ENCODE results near the gene PIEZO2. TPM values are rescaled to one million over a fixed set of nuclear protein-coding genes. Genes with fewer than 3 reads are reported as not detected.

The PIEZO2 gene
- total RNA-seq, 2 experiments from 2014 or later: not detected

DNA sequence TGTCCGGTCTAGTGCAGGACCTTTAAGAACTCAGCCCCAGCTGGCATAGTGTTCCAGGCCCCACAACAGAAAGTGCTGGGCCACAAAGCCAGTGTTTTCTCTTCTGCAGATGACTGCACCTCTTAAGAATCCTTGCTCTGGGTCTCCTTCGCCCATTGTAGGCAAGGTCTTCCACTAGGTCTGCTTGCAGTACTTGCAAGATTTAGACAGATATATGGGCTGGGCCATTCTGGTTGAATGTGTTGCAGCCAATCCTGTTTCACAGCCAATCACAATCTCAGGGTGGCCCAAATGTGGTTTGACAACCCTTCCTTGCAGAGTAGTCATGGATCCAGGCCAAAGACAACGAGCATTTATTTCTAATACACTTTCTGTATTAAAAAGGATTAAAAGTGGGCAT lies 13.1 kb upstream of the PIEZO2 start:
- DNase-seq (no peak), ATAC-seq (ENCODE audit: low read depth) (no peak)
- POLR2A ChIA-PET: no interaction called here
- no peak overlapping the region for H3K4me3 Mint-ChIP-seq
- no peaks in the 10 kb centered on the region for H3K36me3 Mint-ChIP-seq
- no peaks in the 10 kb centered on the region for H3K9me3 Mint-ChIP-seq
- no peak overlapping the region for H3K27ac Mint-ChIP-seq
- no peaks in the 10 kb centered on the region for H3K4me1 Mint-ChIP-seq
- H3K27me3 Mint-ChIP-seq: peaks cover 5% of the 10 kb centered on the region

DNA sequence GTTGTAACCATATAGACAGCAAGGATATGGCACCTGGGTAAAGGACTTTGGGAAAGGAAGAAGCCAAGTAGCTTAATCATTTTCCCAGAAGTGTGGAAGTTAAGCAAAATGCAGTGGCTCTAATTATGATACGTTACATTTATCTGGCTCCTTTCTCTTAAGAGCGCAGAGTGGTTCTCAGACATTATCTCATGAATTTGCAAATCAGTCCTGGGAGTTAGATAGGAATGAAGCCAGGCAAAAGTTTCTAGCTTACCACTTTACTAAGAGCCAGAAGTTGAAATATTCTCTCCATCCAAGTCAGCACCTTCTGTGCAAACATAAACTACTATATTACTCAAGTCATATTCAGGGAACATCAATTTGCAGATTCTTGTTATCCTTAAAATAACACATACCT lies 10.9 kb upstream of the PIEZO2 start:
- Mint-ChIP-seq H3K27me3 (peaks cover 5% of the 10 kb centered on the region), H3K27ac (no peak overlapping the region)

DNA sequence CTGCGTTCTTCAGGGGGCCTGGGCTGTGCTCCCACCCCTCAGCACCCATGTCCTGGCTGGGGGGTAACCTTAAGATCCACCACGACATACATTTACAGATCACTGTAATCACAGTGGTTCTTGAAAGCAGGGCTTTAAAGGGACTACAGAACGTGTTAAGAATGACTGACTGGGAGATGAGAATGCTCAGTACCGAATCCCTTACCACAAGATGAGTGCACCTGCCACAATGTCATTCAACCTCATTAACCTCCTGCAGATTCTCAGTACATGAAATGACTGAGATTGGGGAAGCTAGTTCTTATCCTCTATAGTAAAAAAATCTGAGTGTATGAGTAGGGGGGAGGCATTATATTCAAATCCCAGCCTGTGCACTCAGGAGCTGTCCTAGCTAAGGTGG lies 10.5 kb upstream of the PIEZO2 start:
- POLR2A ChIA-PET: no interaction called here
- no peak overlapping the region for H3K4me3 Mint-ChIP-seq
- ATAC-seq (ENCODE audit: low read depth) (no peak), DNase-seq (no peak)
- no peak overlapping the region for H3K27ac Mint-ChIP-seq
- no peaks in the 10 kb centered on the region for H3K4me1 Mint-ChIP-seq
- H3K9me3 Mint-ChIP-seq: no peaks in the 10 kb centered on the region
- peaks cover 5% of the 10 kb centered on the region for H3K27me3 Mint-ChIP-seq
- no peaks in the 10 kb centered on the region for H3K36me3 Mint-ChIP-seq

More for the DNA sequence above, 10.9 kb upstream of the PIEZO2 start:
- no peak for DNase-seq
- no peaks in the 10 kb centered on the region for H3K4me1 Mint-ChIP-seq
- no peaks in the 10 kb centered on the region for H3K36me3 Mint-ChIP-seq
- no peak overlapping the region for H3K4me3 Mint-ChIP-seq
- no peaks in the 10 kb centered on the region for H3K9me3 Mint-ChIP-seq
- no peak for ATAC-seq (ENCODE audit: low read depth)
- POLR2A ChIA-PET: no interaction called here

DNA sequence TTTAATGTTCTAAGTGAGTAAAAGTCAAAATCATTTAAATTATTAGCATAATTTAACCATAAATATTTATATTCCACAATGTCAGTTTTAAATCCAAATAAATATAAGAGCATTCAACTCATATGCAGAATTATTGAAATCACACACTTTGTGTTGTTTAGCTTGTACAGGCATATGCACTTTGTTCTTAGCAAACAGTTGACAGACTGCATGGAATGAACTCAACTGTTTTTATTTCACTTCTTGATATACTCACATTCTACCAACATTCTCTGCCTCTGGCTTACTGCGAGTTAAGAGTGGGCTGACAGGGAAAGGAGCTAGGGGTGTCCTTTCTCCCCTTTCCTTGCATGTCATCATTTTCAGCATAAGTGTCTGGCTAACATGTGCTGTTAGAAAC lies 7.6 kb upstream of the PIEZO2 start:
- POLR2A ChIA-PET: no interaction called here

DNA sequence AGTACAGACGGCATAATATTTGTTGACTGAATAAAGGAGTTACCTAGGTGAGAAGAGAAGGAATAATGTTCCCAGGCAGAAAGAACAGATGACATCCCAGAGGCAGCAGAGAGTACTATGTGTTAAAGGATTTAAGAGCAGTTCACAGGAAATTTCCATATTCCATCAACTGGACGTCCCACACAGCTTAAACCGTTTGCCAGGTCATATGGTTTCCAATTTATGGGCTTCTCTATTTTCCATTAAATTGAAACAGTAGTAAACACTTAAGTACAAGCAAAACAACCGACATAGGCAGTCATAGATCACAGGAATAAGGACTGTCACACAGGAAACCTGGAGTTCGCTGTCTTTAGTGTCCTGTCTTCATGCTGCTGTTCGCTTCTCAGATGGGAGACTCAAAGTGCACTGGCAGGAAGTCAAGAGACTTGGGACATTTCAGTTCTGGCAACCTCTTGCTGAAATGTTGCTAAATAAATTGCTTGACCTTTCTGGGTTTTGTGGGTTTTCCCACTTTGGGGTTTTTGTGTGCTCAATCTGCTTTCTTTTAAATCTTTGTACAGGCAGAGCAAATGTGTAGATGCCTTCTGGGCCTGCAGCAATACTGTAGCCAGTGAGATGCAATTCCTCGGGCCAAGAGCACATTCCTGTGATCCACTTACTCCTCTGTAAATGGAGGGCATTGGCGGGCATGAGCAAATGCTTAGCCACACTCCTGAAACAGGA lies 5.8 kb upstream of the PIEZO2 start:
- DNase-seq: no peak
- POLR2A ChIA-PET: no interaction called here

More for the DNA sequence above, 7.6 kb upstream of the PIEZO2 start:
- no peaks in the 10 kb centered on the region for H3K4me1 Mint-ChIP-seq
- DNase-seq (no peak), ATAC-seq (ENCODE audit: low read depth) (no peak)
- H3K36me3 Mint-ChIP-seq: no peaks in the 10 kb centered on the region
- no peak overlapping the region for H3K4me3 Mint-ChIP-seq
- peaks cover under 1% of the 10 kb centered on the region for H3K27me3 Mint-ChIP-seq
- H3K27ac Mint-ChIP-seq: no peak overlapping the region
- H3K9me3 Mint-ChIP-seq: no peaks in the 10 kb centered on the region

DNA sequence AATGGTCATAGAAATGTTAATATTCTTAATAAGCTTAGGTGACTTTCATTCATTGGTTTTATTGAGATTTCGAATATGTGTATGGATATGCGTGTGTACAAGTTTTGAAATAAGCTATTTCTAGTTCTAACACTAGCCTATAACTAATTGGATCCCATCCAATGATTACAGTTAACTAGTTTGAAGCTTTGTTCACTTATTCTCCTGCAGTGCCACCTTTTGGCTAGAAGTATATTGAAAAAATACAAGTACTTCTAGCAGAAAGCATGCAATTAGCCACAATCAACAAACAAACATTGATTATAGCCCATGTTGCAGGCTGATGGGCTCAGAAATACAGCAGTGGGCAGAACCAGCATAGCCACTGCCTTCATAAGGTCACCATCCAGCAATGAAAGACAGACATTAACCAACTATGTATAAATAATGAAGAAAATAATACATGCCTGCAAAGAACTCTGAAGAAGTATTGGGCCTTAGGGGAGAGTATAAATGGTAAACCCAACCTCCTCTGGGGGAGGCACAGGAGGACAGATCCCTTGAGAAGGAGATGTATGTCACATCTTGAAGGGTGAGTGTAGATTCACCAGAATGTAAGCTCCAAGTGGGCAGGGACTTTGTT lies 5.1 kb upstream of the PIEZO2 start:
- POLR2A ChIA-PET: no interaction called here
- H3K36me3 Mint-ChIP-seq: no peaks in the 10 kb centered on the region

More for the DNA sequence above, 5.8 kb upstream of the PIEZO2 start:
- Mint-ChIP-seq H3K4me3 (no peak overlapping the region), H3K27me3 (peaks cover 18% of the 10 kb centered on the region), H3K36me3 (no peaks in the 10 kb centered on the region), H3K9me3 (no peaks in the 10 kb centered on the region), H3K27ac (no peak overlapping the region), H3K4me1 (no peaks in the 10 kb centered on the region)
- ATAC-seq (ENCODE audit: low read depth): no peak

DNA sequence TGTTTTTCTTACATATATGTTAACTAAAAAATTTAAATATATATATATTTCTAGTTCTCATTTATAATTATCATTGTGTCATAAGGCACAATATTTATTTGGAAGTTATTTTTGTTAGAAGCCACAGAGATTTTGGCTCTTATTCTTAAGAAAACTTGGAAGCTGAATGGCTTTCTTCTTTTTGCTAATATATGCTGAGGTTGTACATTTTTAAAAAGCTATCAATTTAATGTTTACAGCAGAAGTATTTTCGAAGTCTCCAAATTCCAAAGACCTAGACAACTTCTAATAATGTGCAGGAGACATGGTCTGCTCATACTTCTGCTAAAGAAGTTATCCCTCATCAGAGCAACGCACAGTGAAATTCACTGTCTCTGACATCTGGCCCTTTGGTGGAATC lies 3.7 kb upstream of the PIEZO2 start:
- H3K9me3 Mint-ChIP-seq: no peaks in the 10 kb centered on the region
- no peak for DNase-seq
- no peaks in the 10 kb centered on the region for H3K36me3 Mint-ChIP-seq
- POLR2A ChIA-PET: no interaction called here
- H3K4me1 Mint-ChIP-seq: peaks cover under 1% of the 10 kb centered on the region
- H3K27ac Mint-ChIP-seq: no peak overlapping the region
- peaks cover 26% of the 10 kb centered on the region for H3K27me3 Mint-ChIP-seq
- no peak overlapping the region for H3K4me3 Mint-ChIP-seq
- ATAC-seq (ENCODE audit: low read depth): no peak

More for the DNA sequence above, 5.1 kb upstream of the PIEZO2 start:
- Mint-ChIP-seq H3K9me3 (no peaks in the 10 kb centered on the region), H3K27ac (no peak overlapping the region), H3K4me3 (no peak overlapping the region), H3K27me3 (peaks cover 24% of the 10 kb centered on the region), H3K4me1 (no peaks in the 10 kb centered on the region)
- DNase-seq: no peak
- no peak for ATAC-seq (ENCODE audit: low read depth)

DNA sequence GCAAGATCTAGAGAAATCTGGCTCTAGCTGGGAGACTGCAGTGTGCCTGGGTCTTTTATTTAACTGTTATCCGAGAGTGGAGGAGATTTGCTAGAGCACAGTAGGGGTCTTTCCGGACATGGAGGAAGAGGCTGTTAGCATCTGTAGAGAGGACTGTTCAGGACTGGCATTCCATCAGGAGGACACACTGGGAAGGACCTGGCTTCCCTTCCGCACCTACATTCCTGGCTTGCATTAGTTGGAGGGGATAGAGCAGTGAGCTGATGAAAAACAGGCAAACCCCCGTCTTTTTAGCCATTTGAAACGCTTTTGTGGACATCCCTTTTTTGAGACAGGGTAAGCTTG lies 874 bp upstream of the PIEZO2 start:
- Mint-ChIP-seq H3K4me1 (peaks cover 4% of the 10 kb centered on the region), H3K27me3 (peaks cover 41% of the 10 kb centered on the region)

DNA sequence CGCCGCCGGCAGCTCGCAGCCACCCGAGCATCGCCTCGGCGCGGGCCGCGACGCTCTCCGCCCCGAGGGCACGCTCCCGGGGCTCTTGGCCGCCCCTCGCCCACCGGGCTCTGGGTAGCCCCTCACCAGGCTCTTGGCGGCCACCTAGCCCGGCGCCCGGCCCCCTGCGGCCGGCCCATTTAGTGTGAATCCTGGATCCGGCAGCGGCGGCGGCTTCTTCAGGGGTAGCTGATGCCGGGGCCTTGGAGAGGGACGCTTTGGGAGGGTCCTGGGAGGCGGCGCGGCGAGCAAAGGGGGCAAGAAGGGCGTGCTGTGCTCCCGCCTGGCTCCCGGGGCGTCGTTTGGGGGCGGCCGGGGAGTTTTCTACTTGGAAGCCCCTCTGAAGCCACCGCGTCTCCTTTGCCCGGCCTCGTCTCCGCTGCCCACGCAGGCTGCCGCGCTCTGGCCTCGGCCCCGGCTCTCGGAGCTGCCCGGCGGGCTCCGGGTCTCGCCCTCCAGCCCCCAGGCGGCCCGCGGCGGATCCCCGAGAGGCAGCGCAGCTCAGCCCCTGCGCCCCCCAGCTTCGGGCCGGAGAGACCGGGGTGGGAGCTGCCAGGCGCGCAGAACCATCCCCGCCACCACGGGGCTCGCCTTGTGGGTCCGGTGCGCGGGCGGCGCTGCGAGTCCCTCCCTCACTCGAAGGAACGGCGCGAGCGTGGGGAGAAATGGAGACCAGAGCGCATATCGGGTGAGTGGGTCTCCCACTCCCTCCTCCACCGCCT lies 509 bp downstream of the PIEZO2 start:
- no peak overlapping the region for H3K27ac Mint-ChIP-seq
- no peak for ATAC-seq (ENCODE audit: low read depth)
- H3K4me3 Mint-ChIP-seq: no peak overlapping the region
- DNase-seq: no peak
- peaks cover 41% of the 10 kb centered on the region for H3K27me3 Mint-ChIP-seq
- H3K36me3 Mint-ChIP-seq: no peaks in the 10 kb centered on the region
- POLR2A ChIA-PET: no interaction called here
- H3K9me3 Mint-ChIP-seq: no peaks in the 10 kb centered on the region
- peaks cover 4% of the 10 kb centered on the region for H3K4me1 Mint-ChIP-seq

More for the DNA sequence above, 874 bp upstream of the PIEZO2 start:
- no peak overlapping the region for H3K4me3 Mint-ChIP-seq
- POLR2A ChIA-PET: no interaction called here
- H3K36me3 Mint-ChIP-seq: no peaks in the 10 kb centered on the region
- H3K27ac Mint-ChIP-seq: no peak overlapping the region
- no peak for DNase-seq
- ATAC-seq (ENCODE audit: low read depth): no peak
- H3K9me3 Mint-ChIP-seq: no peaks in the 10 kb centered on the region

DNA sequence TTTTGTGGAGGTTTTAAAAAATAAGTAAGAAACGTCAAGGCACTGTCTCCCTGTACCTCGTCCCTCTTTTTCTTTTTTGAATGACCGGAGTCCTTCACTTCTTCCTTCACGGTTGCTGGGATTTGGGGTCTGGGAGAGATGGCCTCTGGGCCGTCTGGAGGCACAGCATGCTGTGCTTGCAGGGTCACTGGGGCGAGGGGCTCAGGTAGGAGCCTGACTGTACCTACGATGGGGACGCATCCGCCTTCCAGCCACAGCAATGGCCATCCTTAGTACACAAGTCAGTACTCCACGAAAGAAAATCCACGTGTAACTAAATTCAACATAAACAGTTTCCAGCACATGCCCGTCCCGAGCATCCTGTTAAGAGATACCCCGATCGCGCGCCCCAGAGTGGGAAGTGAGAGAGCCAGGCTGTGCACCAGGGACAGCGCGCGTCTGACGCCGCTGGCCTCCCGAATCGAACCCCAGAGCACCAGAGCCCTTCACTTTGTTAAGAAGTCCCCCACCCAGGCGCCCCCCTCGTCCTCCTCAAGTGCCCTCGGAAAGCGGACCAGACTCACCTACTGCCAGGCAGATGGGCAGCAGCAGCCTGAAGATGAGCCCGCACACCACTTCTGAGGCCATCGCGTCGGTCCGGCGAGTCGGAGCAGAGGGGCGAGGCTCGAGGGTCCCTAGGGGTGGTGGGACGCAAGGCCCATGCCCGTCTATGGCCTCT lies 1.2 kb downstream of the PIEZO2 start:
- peaks cover 4% of the 10 kb centered on the region for H3K4me1 Mint-ChIP-seq
- no peak overlapping the region for H3K4me3 Mint-ChIP-seq
- no peak overlapping the region for H3K27ac Mint-ChIP-seq
- DNase-seq (no peak), ATAC-seq (ENCODE audit: low read depth) (no peak)
- no peaks in the 10 kb centered on the region for H3K9me3 Mint-ChIP-seq
- no peaks in the 10 kb centered on the region for H3K36me3 Mint-ChIP-seq
- H3K27me3 Mint-ChIP-seq: peaks cover 41% of the 10 kb centered on the region
- POLR2A ChIA-PET: no interaction called here

DNA sequence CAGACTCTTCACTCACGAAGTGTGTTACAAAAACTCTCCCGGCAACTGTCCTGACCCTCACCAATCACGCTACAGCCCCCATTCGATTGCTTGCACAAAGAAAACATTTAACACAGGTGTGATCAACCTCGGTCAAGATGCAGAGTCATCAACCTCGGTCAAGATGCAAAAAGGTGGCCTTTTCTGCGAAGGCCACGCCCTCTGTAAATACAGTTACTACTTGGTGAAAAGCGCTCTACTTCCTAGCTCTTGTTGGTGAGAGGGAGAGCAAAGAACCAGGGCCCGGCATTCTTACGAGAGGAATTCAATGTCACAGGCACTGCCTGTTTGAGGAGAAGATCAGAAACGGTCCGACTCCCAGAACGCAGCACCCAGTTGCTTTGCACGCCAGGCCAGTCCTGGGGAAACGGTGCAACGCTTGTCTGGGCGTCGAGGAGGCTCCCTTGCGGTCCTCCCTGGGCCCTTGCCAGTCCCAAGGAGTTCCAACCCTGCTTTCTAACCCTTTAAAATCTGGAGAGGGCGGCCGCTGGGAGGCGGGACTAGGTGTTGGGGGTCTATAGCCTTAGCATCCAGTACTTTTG lies 1.9 kb downstream of the PIEZO2 start:
- Mint-ChIP-seq H3K9me3 (no peaks in the 10 kb centered on the region), H3K36me3 (no peaks in the 10 kb centered on the region), H3K4me3 (no peak overlapping the region), H3K4me1 (peaks cover 4% of the 10 kb centered on the region), H3K27me3 (peaks cover 41% of the 10 kb centered on the region), H3K27ac (no peak overlapping the region)
- POLR2A ChIA-PET: no interaction called here
- DNase-seq (no peak), ATAC-seq (ENCODE audit: low read depth) (no peak)

DNA sequence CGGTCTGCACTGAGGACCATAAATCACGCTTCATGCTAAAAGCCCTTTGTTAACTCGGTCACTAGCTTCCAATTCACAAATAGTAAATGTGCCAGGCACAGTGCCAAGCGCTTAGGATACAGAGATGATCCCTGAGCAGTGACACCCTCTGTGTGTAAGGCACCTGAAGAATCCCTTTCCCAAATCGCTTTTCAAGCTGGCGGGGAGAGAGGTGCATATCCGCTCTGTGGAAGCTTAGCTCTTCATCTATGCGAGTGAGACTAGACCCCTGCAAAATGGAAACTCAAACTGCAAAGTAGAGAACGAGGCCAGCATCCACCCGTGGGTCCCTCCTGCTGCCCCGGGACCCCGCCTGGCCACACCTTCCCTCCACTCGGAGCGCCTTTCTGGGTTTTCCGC lies 2.4 kb downstream of the PIEZO2 start:
- no peaks in the 10 kb centered on the region for H3K36me3 Mint-ChIP-seq

DNA sequence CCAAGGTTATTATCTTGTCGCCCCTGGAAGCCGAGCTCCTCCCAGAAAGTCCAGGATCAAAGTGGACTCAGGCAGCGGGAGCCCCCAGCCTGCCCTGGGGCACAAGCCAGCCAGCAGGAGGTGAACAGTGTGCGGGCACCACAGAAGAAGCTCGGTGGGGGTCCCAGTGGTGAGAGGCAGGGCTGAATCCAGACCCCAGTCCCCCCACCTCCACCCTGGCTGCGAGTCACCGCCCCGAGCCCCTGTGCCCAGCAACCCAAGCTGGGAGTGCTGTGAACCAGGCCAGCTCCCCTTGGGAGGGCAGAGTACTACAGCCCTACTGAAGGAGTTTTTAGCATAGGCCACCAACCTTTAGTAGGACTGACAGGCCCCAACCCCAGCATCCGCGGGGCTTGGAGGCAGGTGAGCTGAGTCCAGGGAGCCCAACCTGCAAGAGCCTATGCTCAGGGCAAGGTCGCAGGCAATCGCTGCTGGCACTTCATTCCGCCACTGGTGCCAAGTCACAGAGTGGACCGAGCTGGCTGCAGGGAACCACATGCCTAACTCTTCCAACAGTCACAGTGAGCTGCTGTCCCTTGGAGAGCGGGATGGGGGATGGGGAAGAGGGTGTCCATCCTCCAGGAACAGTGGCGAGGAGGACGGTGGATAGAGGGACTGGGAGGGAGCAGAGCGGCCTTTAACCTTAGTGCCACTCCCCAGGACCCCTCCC lies 3.0 kb downstream of the PIEZO2 start:
- no peak for DNase-seq
- Mint-ChIP-seq H3K27ac (no peak overlapping the region), H3K36me3 (no peaks in the 10 kb centered on the region), H3K4me1 (peaks cover 4% of the 10 kb centered on the region), H3K9me3 (no peaks in the 10 kb centered on the region), H3K27me3 (peaks cover 34% of the 10 kb centered on the region), H3K4me3 (no peak overlapping the region)
- ATAC-seq (ENCODE audit: low read depth): no peak
- POLR2A ChIA-PET: no interaction called here

More for the DNA sequence above, 2.4 kb downstream of the PIEZO2 start:
- Mint-ChIP-seq H3K27me3 (peaks cover 40% of the 10 kb centered on the region), H3K4me3 (no peak overlapping the region), H3K4me1 (peaks cover 4% of the 10 kb centered on the region), H3K27ac (no peak overlapping the region), H3K9me3 (no peaks in the 10 kb centered on the region)
- ATAC-seq (ENCODE audit: low read depth) (no peak), DNase-seq (no peak)
- POLR2A ChIA-PET: no interaction called here
